ENCODE results near the gene RPL13. TPM values are rescaled to one million over a fixed set of nuclear protein-coding genes. Genes with fewer than 3 reads are reported as not detected.
"Not testable (repeated sequence)": the region's sequence is repeated elsewhere in the genome, so short reads cannot be mapped to it uniquely, and the experiment has no call there.

RPL13 gene
- total and polyA plus RNA-seq, 4 experiments from 2014 or later, result 4,119 to 5,642 (median 4,934) TPM

DNA sequence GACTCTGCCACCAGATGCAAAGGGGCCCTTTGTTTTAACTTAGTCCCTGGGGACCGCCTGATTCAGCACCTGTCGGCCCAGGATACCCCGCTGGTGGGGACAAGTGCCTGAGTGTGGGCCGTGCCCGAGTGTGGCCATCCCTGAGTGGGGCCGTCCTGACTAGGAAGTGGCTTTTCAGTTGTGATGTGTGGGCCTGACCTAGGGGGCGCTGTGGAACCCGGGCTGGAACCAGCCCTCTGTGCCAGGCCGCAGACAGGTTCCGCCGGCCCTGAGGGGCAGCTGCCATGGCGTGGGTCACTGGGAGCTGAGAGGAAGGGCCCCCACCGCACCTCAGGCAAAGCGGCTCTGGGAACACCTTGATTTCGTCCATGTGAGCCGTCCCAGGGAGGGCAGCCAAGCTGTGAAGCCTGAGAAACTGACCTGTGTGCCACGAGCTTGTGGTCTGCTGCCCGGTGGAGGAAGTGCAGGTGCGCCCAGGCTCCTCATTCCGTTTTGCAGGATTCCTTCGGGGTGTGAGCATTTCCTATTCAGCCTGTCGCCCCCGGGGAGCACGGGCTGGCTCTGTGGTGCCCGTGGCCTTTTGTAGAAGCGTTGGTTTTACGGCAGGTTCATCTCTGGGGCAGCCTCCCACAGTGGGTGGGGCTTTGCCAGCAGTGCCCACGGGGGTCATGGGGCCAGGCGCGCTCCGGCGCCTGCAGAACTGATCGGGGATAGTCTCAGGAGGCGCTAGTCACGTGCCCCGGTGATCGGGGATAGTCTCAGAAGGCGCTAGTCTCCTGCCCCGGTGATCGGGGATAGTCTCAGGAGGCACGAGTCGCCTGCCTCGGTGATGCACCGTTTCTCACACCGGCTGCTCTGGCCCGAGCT, 5.3 kb downstream of the RPL13 start:
- Histone ChIP-seq H3K4me3 (ENCODE audit: low read length in 2 of 2) (no peak overlapping the region), H3K9me3 (ENCODE audit: control insufficient read depth in 1 of 2, low read length in 2 of 2) (no peaks in the 10 kb centered on the region), H3K4me1 (ENCODE audit: insufficient read depth, low read length) (peaks cover 52% of the 10 kb centered on the region), H3K27me3 (ENCODE audit: insufficient read depth, low read length) (no peaks in the 10 kb centered on the region), H3K27ac (ENCODE audit: low read depth, low read length) (peak overlapping the region; percentile 32), H3K36me3 (ENCODE audit: insufficient read depth, low read length) (peaks cover 31% of the 10 kb centered on the region)
- Mint-ChIP-seq H3K4me3 (peak overlapping the region; percentile 59 to 87 (median 74)), H3K4me1 (peaks cover 32 to 51% (median 43%) of the 10 kb centered on the region in 4 donors), H3K36me3 (peaks cover 25 to 40% of the 10 kb centered on the region in 2 donors), H3K27me3 (no peaks in the 10 kb centered on the region), H3K9me3 (peaks cover 0 to 5% (median 0%) of the 10 kb centered on the region in 8 donors), H3K27ac (peak overlapping the region in 6 of 7 donors; percentile 48 to 98 (median 67))
- ChIA-PET CTCF (ENCODE audit: partially characterized antibody) (interaction anchor here (0.6 to 1.9 kb wide), 4 partner anchors 26 to 50 kb away, joined by 3 to 5 read pairs (median 4); no protein-coding TSS in a partner anchor), POLR2A (ENCODE audit: partially characterized antibody) (interaction anchor here (0.7 to 2.2 kb wide), 6 partner anchors 58 to 393 kb away, joined by 3 to 8 read pairs (median 3); partner anchors contain the start of gene SPG7)
- intact Hi-C loops (cut with micrococcal nuclease), result loop anchor here (2.0 to 10.0 kb wide), 2 partner anchors 75 to 309 kb away; partner anchors contain the start of gene TCF25
- peak in 3 of 5 donors; percentile 39 to 69 (median 46) for DNase-seq

DNA sequence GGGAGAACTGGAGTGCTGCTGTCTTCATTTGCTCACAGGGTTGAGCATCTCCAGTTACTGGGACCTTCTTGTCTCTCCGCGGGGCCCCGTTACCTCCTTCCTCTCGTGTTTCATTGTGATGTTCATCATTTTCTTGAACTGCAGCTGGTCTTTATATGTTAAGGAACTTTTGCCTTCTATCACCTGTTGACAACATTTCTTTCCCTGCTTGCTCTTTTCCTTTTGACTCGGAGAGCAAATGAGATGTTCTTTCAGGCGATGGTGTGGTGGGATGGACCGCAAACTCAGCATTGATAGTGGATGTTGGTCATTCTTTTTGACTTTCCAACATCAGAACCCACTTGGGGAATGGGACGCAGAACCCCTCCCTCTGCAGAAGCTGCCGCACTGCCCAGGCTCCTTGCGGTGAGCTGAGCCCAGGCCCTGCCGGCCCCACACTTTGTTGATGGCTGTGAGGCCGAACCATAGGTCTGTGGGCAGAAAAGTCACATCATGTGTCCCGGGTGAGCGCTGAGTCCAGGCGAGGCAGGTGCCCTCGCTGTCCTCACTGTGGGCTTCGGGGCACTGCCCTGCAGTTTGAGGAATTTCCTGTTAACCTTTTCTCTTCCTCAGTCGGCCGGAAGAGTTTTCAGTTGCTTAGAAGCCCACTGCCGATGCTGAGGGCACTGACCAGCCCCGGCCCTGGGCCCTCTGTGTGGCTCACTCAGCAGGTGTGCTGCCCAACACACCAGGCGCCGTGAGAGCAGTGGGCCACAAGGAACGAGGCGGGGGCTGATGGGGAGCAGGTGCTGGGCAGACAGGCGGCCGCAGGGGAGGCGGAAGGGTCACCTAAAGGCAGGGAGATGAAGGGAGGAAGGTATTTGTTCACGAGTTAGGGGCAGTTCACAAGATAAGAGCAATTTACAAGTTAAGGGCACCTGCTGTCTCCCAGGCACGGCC, 7.4 kb downstream of the RPL13 start:
- H3K9me3 Mint-ChIP-seq, result no peaks in the 10 kb centered on the region
- CTCF ChIA-PET (ENCODE audit: partially characterized antibody), result interaction anchor here (0.7 to 0.8 kb wide), 2 partner anchors 10 kb away, joined by 3 read pairs; no protein-coding TSS in a partner anchor
- peaks cover 9 to 23% of the 10 kb centered on the region in 2 donors for H3K36me3 Mint-ChIP-seq
- POLR2A ChIA-PET (ENCODE audit: partially characterized antibody), result no interaction called here
- Histone ChIP-seq H3K4me3 (ENCODE audit: low read length in 2 of 2) (no peak overlapping the region), H3K27ac (ENCODE audit: low read depth, low read length) (no peak overlapping the region), H3K36me3 (ENCODE audit: insufficient read depth, low read length) (peaks cover 13% of the 10 kb centered on the region), H3K27me3 (ENCODE audit: insufficient read depth, low read length) (no peaks in the 10 kb centered on the region), H3K9me3 (ENCODE audit: control insufficient read depth in 1 of 2, low read length in 2 of 2) (no peaks in the 10 kb centered on the region), H3K4me1 (ENCODE audit: insufficient read depth, low read length) (peaks cover 41% of the 10 kb centered on the region)
- peak overlapping the region in 2 of 7 donors; percentile 64 to 70 for H3K27ac Mint-ChIP-seq
- intact Hi-C loops (cut with micrococcal nuclease), result loop anchor here (10.0 kb wide), 1 partner anchor 307 kb away; the partner anchor contains the start of gene TCF25
- H3K4me1 Mint-ChIP-seq, result peaks cover 28 to 42% (median 35%) of the 10 kb centered on the region in 4 donors
- H3K4me3 Mint-ChIP-seq, result peak overlapping the region in 1 of 8 donors; percentile 62
- peaks cover 0 to 8% of the 10 kb centered on the region in 2 donors for H3K27me3 Mint-ChIP-seq
- no peak for DNase-seq

DNA sequence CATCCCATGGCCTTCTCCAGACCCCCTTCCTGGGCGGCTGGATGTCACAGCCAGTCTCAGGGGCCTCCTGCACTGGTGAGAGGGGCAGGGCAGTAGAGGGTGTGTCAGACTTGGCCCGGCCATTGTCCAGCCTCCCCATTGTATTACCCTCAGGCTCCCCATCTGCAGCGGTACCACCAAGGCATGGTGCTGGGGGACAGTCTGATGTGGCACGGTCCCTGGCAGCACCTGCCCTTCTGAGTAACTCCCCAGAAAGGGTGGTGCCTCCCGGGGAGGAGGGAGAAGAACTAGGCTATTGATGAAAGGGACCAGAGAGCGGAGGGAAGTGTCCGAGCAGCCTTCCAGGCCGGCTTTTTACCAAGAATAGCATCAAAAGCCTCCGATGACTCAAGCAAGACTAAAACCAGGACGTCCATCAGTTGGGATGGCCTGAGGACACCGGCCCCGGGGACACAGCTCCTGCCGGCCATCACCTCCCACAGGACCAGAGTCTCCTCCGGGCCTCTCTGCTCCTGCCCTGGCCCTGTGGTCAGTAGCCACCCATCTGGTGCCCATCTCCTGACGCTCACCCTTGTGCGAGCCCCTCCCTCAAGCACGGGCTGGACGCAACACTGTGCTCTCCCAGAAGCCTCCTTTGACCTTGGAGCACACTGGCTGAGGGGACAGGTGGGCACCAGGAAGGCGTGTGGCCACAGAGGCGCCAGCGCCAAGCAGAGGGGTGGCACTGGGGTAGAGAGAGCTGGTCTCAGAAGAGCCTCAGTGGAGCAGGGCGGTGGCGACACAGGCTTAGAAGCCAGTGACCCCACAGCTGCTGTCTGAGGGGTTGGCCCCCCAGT, 9.2 kb downstream of the RPL13 start:
- intact Hi-C loops (cut with micrococcal nuclease), result loop anchor here (10.0 kb wide), 1 partner anchor 305 kb away; the partner anchor contains the start of gene TCF25
- no peak for DNase-seq
- Histone ChIP-seq H3K27ac (ENCODE audit: low read depth, low read length) (no peak overlapping the region), H3K27me3 (ENCODE audit: insufficient read depth, low read length) (peaks cover 3% of the 10 kb centered on the region), H3K36me3 (ENCODE audit: insufficient read depth, low read length) (no peaks in the 10 kb centered on the region), H3K4me1 (ENCODE audit: insufficient read depth, low read length) (peaks cover 31% of the 10 kb centered on the region), H3K4me3 (ENCODE audit: low read length in 2 of 2) (no peak overlapping the region), H3K9me3 (ENCODE audit: control insufficient read depth in 1 of 2, low read length in 2 of 2) (no peaks in the 10 kb centered on the region)
- Mint-ChIP-seq H3K27ac (no peak overlapping the region), H3K27me3 (peaks cover 0 to 14% of the 10 kb centered on the region in 2 donors), H3K36me3 (peaks cover 4 to 8% of the 10 kb centered on the region in 2 donors), H3K4me1 (peaks cover 15 to 34% (median 23%) of the 10 kb centered on the region in 4 donors), H3K4me3 (no peak overlapping the region), H3K9me3 (no peaks in the 10 kb centered on the region)
- CTCF ChIA-PET (ENCODE audit: partially characterized antibody), result no interaction called here
- POLR2A ChIA-PET (ENCODE audit: partially characterized antibody), result interaction anchor here (0.7 kb wide), 1 partner anchor 27 kb away, joined by 3 read pairs; no protein-coding TSS in a partner anchor

DNA sequence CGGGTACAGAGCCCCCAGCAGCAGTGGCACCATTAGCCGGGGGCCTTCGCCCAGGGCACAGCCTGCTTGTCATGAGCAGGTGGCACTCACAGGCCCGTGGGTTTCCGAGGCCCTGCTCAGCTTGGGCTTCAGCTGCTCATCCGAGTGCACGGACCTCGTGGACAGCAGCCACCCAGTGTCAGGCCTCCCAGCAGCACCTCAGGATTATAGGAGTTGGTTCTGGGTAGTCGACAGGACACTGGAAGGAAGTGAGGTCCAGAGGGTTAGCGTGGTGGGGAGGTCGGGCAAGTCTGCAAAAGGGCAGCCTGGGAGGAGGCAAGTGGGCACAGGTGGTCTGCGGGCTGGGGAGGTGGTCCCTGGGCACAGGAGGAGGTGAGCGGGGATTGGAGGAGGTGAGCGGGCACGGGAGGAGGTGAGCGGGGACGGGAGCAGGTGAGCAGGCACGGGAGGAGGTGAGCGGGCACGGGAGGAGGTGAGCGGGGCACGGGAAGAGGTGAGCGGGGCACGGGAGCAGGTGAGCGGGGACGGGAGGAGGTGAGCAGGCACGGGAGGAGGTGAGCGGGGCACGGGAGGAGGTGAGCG, 10.0 kb downstream of the RPL13 start:
- CTCF ChIA-PET (ENCODE audit: partially characterized antibody), result no interaction called here
- peaks cover 0 to 4% of the 10 kb centered on the region in 2 donors for H3K36me3 Mint-ChIP-seq
- H3K4me3 ChIP-seq (ENCODE audit: low read length in 2 of 2), result no peak overlapping the region

DNA sequence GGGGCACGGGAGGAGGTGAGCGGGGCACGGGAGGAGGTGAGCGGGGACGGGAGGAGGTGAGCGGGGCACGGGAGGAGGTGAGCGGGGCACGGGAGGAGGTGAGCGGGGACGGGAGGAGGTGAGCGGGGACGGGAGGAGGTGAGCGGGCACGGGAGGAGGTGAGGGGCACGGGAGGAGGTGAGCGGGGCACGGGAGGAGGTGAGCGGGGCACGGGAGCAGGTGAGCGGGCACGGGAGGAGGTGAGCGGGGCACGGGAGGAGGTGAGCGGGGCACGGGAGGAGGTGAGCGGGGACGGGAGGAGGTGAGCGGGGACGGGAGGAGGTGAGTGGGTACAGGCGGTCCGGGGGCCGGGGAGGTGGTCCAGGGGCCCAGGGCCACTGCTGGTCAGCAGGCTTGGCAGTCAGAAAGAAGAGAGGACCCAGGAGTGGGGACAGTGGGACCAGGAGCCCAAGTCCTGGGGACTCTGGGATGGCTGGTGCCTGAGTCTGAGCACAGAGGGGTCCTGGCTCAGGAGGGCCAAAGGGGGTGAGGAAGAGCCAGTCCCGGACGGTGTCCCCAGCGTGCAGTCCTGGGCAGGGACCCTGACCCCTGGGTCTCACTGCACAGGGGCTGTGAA, 10.6 kb downstream of the RPL13 start:
- CTCF ChIA-PET (ENCODE audit: partially characterized antibody); H3K27ac Mint-ChIP-seq; POLR2A ChIA-PET (ENCODE audit: partially characterized antibody); H3K36me3 Mint-ChIP-seq; H3K9me3 Mint-ChIP-seq; intact Hi-C loops (cut with micrococcal nuclease); DNase-seq; H3K9me3 ChIP-seq (ENCODE audit: control insufficient read depth in 1 of 2, low read length in 2 of 2); H3K27ac ChIP-seq (ENCODE audit: low read depth, low read length); H3K4me3 Mint-ChIP-seq; H3K4me3 ChIP-seq (ENCODE audit: low read length in 2 of 2); H3K36me3 ChIP-seq (ENCODE audit: insufficient read depth, low read length); H3K27me3 ChIP-seq (ENCODE audit: insufficient read depth, low read length): not testable (repeated sequence)
- Mint-ChIP-seq H3K4me1 (peaks cover 6 to 20% (median 10%) of the 10 kb centered on the region in 4 donors), H3K27me3 (peaks cover 0 to 14% of the 10 kb centered on the region in 2 donors)
- peaks cover 23% of the 10 kb centered on the region for H3K4me1 ChIP-seq (ENCODE audit: insufficient read depth, low read length)

More for the DNA sequence above, 10.0 kb downstream of the RPL13 start:
- H3K36me3 ChIP-seq (ENCODE audit: insufficient read depth, low read length), result no peaks in the 10 kb centered on the region
- no peak overlapping the region for H3K27ac Mint-ChIP-seq
- H3K27me3 ChIP-seq (ENCODE audit: insufficient read depth, low read length), result peaks cover 3% of the 10 kb centered on the region
- H3K9me3 Mint-ChIP-seq, result no peaks in the 10 kb centered on the region
- no peaks in the 10 kb centered on the region for H3K9me3 ChIP-seq (ENCODE audit: control insufficient read depth in 1 of 2, low read length in 2 of 2)
- POLR2A ChIA-PET (ENCODE audit: partially characterized antibody), result no interaction called here
- H3K4me3 Mint-ChIP-seq, result no peak overlapping the region
- intact Hi-C loops (cut with micrococcal nuclease), result no loop called here
- peaks cover 10 to 27% (median 16%) of the 10 kb centered on the region in 4 donors for H3K4me1 Mint-ChIP-seq
- peaks cover 30% of the 10 kb centered on the region for H3K4me1 ChIP-seq (ENCODE audit: insufficient read depth, low read length)
- no peak overlapping the region for H3K27ac ChIP-seq (ENCODE audit: low read depth, low read length)
- H3K27me3 Mint-ChIP-seq, result peaks cover 0 to 14% of the 10 kb centered on the region in 2 donors
- DNase-seq, result no peak

DNA sequence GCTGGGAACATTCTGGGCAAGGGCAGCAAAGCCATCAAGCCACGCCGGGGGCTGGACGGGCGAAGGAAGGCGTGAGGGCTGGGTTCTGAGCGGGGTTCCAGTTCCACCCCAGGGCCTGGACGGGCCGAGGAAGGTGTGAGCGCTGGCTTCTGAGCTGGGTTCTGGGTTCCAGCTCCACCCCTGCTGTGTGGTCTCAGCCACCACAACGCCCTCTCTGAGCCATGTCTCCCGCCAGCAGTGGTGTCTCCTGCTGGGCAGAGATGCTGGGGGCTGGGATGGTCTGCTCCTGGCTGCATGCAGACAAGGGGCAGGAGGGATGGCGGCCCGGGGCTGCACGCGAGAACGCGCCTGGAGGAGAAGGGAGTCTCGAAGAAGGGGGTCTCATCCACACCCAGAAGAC, 11.2 kb downstream of the RPL13 start:
- no peaks in the 10 kb centered on the region for H3K36me3 ChIP-seq (ENCODE audit: insufficient read depth, low read length)
- H3K9me3 ChIP-seq (ENCODE audit: control insufficient read depth in 1 of 2, low read length in 2 of 2), result no peaks in the 10 kb centered on the region
- no peak overlapping the region for H3K27ac ChIP-seq (ENCODE audit: low read depth, low read length)
- Mint-ChIP-seq H3K36me3 (no peaks in the 10 kb centered on the region), H3K27ac (peak overlapping the region in 2 of 7 donors; percentile 40 to 52), H3K27me3 (peaks cover 0 to 14% of the 10 kb centered on the region in 2 donors), H3K4me1 (peaks cover 4 to 16% (median 8%) of the 10 kb centered on the region in 4 donors), H3K9me3 (no peaks in the 10 kb centered on the region), H3K4me3 (peak overlapping the region in 1 of 8 donors; percentile 57)
- H3K4me3 ChIP-seq (ENCODE audit: low read length in 2 of 2), result no peak overlapping the region
- DNase-seq, result no peak
- intact Hi-C loops (cut with micrococcal nuclease), result no loop called here
- ChIA-PET CTCF (ENCODE audit: partially characterized antibody) (no interaction called here), POLR2A (ENCODE audit: partially characterized antibody) (interaction anchor here (1.2 kb wide), 1 partner anchor 10 kb away, joined by 4 read pairs; no protein-coding TSS in a partner anchor)
- H3K4me1 ChIP-seq (ENCODE audit: insufficient read depth, low read length), result peaks cover 20% of the 10 kb centered on the region
- peaks cover 3% of the 10 kb centered on the region for H3K27me3 ChIP-seq (ENCODE audit: insufficient read depth, low read length)
